HG02588 (cell line): ENCODE measurements around the gene IL2RA.

ENCODE experiments used
- ATAC-seq: cut with Tn5 transposase; IDR thresholded peaks from one replicate; pipeline ENCODE4 v1.9.1; 2021; ENCODE audit warnings: mild to moderate bottlenecking, moderate library complexity; ENCODE audit not compliant: unreplicated experiment

IL2RA gene

GRCh38 chr10:6061056-6061455 lies 1.1 kb downstream of the IL2RA start:
- no peak for ATAC-seq

DNA sequence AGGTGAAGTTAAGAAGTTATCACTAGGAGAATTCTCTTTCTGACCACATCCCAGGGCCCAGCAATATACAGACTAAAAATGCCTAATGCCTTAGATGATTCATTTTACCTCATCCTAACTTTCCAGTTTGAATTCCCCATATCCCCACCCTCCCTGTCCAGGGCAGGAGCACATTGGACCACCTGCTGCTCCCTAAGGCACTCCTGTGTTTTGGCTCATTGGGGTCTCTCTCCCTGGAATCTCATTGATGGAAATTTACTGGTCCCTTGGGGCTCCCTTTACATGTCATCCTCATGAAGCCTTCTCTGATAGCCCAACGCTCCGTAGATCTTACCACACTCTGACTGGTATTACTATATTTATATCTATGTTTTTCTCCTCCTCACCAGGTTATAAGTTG lies 2.7 kb downstream of the IL2RA start:
- ATAC-seq, result no peak

DNA sequence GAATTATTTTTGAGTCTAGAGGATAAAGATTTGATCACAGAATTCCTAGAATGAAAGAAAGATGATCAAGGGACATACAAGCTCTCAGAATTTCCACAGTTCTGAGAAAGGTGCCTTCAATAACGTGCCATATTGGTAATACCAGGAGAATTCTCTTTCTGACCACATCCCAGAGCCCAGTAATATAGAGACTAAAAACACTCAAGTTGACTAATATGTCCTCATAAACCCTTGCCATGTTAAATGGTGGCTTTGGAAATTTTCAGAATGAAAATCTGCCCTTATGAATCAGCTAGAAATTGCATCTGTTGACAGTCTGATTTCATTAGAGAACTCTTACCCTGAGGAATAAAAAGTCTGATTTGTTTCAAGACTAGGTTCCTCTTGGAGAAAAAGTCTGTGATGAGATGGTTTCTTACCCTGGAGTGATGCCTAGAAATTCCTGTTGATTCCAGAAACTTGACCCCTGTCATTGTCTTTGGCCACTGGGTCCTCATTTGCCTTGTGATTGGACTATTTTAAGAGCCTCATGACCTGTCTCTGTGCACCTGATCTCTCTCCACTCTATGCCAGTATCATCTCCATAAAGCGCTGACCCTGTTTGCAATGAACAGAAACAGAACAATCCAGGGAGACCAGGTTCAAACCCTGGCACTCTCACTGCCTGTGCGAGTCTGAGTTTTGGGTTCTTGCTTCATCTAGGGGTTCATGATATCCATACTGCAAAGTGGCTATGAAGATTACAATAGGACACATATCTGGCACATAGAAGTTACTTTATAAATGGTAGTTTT lies 3.3 kb downstream of the IL2RA start:
- ATAC-seq, result no peak

- ATAC-seq, result no peak
These were observed 5.6 kb downstream of the IL2RA start for GRCh38 chr10:6056411-6057135.

GRCh38 chr10:6055929-6056328 lies 6.2 kb downstream of the IL2RA start:
- ATAC-seq, result no peak

DNA sequence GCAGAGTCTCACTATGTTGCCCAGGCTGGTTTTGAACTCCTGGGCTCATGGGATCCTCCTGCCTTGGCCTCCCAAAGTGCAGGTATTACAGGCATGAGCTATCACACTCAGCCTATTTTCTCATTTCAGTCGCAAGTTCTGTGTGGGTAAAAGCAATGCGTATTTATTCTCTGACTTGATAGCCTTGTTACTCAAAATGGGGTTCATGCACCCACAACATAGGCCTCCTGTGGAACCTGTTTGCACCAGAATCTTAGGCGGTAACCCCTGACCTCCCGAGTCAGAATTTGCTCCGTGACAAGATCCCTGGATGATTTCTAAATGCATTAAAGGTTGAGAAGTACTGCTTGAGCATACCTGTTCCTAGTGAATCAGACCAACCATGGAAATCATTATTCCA lies 7.3 kb downstream of the IL2RA start:
- ATAC-seq, result no peak

DNA sequence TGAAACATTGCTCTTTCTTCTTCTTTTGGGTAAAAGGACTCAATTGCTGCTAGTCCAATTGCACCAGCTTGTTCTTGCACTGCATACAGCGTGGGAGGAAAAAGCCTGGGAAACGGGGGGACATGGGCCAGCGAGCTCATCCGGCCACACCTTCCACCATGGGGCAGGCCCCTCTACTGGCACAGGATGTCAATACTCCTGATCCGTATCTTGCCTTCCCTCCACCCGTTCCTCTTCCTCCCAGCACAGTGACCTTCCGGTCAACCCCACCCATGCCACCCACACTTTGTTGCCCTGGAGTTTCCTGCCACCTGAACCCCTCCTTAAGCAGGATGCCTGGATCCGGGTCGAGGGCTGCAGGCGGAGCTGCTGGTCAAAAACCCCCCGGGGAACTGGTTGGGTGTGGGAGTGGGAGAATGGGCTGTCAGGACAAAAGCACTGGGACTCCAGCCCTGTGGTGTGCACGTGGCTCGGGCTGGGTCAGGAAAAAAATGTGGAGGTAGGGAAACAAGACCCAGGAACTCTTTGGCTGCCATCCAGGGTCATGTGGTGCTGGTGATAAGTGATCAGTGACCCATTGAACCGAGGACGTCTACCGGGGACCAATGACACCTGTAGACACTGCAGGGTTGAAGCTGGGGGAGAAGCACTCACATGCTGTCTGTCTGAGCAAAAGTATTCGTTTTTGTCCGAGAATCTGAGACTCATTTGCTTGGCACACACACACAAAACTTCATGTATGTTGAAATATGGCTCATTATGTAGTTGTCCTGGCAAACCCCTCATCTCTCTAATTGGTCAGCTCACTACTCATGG lies 8.1 kb downstream of the IL2RA start:
- no peak for ATAC-seq

DNA sequence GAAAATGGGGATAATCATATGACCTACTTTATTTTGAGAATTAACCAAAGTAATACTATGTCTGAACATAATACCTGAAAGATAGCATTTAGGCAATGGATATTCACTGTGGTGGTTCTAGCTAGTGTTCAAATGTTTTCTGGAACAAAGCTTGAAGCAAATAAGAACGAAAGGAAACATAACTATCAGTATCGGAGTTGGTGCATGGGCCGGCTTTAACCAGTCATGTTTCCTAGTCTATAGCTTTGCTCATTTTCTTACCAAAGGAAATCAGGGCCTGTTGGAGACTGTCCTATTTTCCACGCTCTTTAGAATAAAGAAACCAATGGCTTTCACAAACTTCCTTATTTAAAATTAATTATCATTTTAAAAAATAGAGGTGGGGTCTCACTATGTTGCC lies 8.9 kb downstream of the IL2RA start:
- no peak for ATAC-seq

GRCh38 chr10:6052247-6053221 lies 9.6 kb downstream of the IL2RA start:
- peak; percentile 38 for ATAC-seq

DNA sequence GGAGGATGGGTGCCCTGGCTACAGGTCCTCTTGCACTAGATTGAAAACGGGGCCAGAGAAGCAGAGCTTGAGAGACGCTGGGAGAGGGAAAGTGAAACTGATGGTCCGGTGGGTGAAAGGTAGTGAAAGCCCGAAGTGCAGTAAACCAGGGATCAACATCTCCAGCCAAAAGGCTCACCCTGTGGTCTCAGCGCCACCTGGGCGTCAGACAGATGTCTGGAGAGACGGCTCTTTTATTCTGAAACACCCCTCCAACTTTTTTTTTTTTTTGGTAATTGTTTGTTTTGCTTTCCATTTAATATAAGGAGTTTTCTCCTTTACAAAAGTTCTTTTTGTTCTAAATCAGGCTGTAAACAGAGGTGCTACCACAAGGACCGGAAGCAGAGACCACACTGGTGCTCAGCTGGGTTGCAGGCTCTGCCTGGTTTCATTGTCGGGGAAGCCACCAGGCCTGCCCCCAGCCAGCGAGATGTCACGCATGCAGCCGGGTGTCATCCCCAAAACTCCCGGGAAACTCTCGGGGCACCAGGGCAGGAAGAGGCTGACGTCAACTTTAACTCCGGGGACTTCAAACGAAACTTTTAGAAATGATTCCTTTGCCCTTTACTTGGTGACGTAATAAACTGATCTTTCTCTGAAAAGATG lies 11.2 kb downstream of the IL2RA start:
- ATAC-seq, result peak; percentile 65

- ATAC-seq, result no peak
These were observed 13.2 kb downstream of the IL2RA start for GRCh38 chr10:6049031-6049400.

DNA sequence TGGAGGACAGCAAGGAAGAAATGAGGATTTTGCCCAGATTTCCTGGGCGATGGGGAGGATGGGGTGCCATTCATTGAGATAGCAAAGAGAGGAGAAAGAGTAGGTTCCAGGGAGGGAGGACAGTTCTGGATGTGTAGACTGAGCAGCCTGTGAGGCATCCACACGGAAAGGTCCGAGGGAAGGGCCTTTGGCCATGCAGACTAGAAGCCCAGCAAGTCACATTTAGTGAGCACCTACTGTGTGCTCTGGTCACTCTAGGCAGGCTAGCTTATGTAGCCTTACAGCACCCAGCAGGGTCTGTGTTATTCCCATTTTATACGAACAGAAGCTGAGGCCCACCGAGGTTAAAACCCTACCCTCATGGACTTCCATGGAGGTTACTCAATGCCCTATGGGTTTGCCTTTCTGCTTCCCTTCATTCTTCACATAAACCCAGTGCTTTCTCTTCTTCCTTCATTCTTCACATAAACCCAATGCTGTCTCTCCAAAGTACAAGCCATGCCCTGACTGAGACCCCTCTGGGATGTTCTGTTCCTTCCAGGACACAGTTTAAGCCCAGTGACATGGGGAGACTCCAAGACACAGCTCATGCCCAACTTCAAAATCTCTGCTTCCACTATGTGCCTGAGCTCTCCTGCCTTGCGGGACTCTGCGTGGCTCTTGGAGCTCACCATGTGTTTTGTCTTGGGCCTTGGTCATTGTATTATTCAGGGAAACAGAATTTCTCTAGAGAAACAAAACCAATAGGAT lies 13.7 kb downstream of the IL2RA start:
- no peak for ATAC-seq

GRCh38 chr10:6047847-6048246 lies 14.3 kb downstream of the IL2RA start:
- ATAC-seq, result no peak

- no peak for ATAC-seq
These were observed 15.2 kb downstream of the IL2RA start for GRCh38 chr10:6046773-6047611.

- no peak for ATAC-seq
These were observed 16.0 kb downstream of the IL2RA start for GRCh38 chr10:6045878-6046772.

DNA sequence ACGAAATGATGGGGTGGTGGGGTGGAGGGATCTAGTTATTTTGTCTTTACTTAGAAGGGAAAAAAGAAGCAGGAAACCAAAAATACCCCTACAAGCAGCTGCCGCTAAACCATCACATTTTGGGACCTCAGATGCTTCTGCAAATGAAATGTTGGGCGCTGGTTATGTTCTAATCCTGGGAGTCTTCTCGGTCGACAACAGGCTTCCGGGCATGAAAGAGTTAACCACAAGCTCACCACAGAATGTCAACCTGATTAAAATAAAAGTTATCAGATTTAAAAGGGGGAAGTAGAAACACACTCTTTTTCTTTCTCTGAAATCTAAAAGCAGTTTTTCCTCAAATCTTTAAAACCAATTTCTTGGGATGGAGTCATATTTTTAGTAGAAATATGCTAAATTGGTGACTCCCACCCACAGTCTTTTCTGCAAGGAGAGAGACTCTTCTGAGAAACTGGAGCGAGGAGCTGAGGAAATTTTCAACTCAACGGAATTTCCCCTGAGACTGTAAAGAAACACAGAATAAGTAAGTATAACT lies 16.8 kb downstream of the IL2RA start:
- no peak for ATAC-seq

- ATAC-seq, result peak; percentile 44
These were observed 17.3 kb downstream of the IL2RA start for GRCh38 chr10:6044751-6045313.
